ENCODE measurements around the gene HSD17B14. TPM values are rescaled to one million over a fixed set of nuclear protein-coding genes. Genes with fewer than 3 reads are reported as not detected.

HSD17B14 gene
- total RNA-seq, 1 experiment from 2014 or later = 27.8 TPM

- H3K4me3 ChIP-seq (ENCODE audit: low read depth, low read length) = no peak overlapping the region
- Mint-ChIP-seq H3K9me3 (ENCODE audit: unreplicated experiment) (no peaks in the 10 kb centered on the region), H3K27ac (ENCODE audit: unreplicated experiment) (peak overlapping the region; percentile 26), H3K4me1 (ENCODE audit: low read depth, unreplicated experiment) (peaks cover 18% of the 10 kb centered on the region), H3K36me3 (ENCODE audit: insufficient read depth, unreplicated experiment) (no peaks in the 10 kb centered on the region), H3K4me3 (ENCODE audit: unreplicated experiment) (no peak overlapping the region), H3K27me3 (ENCODE audit: insufficient read depth, unreplicated experiment) (no peaks in the 10 kb centered on the region)
- intact Hi-C loops (cut with micrococcal nuclease; ENCODE audit: unreplicated experiment) = no loop called here
- no TSS peak for BruUV-seq (replicated peaks)
- H3K9me3 ChIP-seq = no peaks in the 10 kb centered on the region
- ChIA-PET CTCF (interaction anchor here (0.5 to 0.6 kb wide), 2 partner anchors 14 to 60 kb away, joined by 4 read pairs; no protein-coding TSS in a partner anchor), POLR2A (no interaction called here)
- peak; percentile 77 to 86 for DNase-seq
- H3K27me3 ChIP-seq (replicated peaks; ENCODE audit: control insufficient read depth, insufficient read depth, low read length) = no peaks in the 10 kb centered on the region
- no peak for TF ChIP-seq CTCF (IDR thresholded peaks at IDR 0.05; ENCODE audit: insufficient read depth in 1 of 2, low read depth in 1 of 2, low read length in 1 of 2, severe bottlenecking in 1 of 2, unreplicated experiment in 1 of 2)
- no peaks in the 10 kb centered on the region for H3K36me3 ChIP-seq (ENCODE audit: control insufficient read depth, insufficient read depth, low read length)
- peaks cover 23% of the 10 kb centered on the region for H3K4me1 ChIP-seq
Measured at GRCh38 chr19:48780631-48781391, 55.5 kb downstream of the HSD17B14 start.

GRCh38 chr19:48779636-48780035 is 56.7 kb downstream of the HSD17B14 start:
- peaks cover 18% of the 10 kb centered on the region for H3K4me1 Mint-ChIP-seq (ENCODE audit: low read depth, unreplicated experiment)
- H3K9me3 Mint-ChIP-seq (ENCODE audit: unreplicated experiment) = no peaks in the 10 kb centered on the region
- peak overlapping the region; percentile 26 for H3K27ac Mint-ChIP-seq (ENCODE audit: unreplicated experiment)
- ChIA-PET POLR2A (no interaction called here), CTCF (interaction anchor here (0.6 to 1.0 kb wide), 3 partner anchors 41 to 336 kb away, joined by 3 to 4 read pairs (median 3); no protein-coding TSS in a partner anchor)
- H3K4me3 Mint-ChIP-seq (ENCODE audit: unreplicated experiment) = no peak overlapping the region
- no TSS peak for BruUV-seq (replicated peaks)
- intact Hi-C loops (cut with micrococcal nuclease; ENCODE audit: unreplicated experiment) = no loop called here
- no peak overlapping the region for H3K4me3 ChIP-seq (ENCODE audit: low read depth, low read length)
- no peaks in the 10 kb centered on the region for H3K36me3 ChIP-seq (ENCODE audit: control insufficient read depth, insufficient read depth, low read length)
- H3K9me3 ChIP-seq = no peaks in the 10 kb centered on the region
- H3K27me3 ChIP-seq (replicated peaks; ENCODE audit: control insufficient read depth, insufficient read depth, low read length) = no peaks in the 10 kb centered on the region
- H3K4me1 ChIP-seq = peaks cover 23% of the 10 kb centered on the region
- DNase-seq = no peak
- H3K27me3 Mint-ChIP-seq (ENCODE audit: insufficient read depth, unreplicated experiment) = no peaks in the 10 kb centered on the region
- no peak for TF ChIP-seq CTCF (IDR thresholded peaks at IDR 0.05; ENCODE audit: insufficient read depth in 1 of 2, low read depth in 1 of 2, low read length in 1 of 2, severe bottlenecking in 1 of 2, unreplicated experiment in 1 of 2)
- no peaks in the 10 kb centered on the region for H3K36me3 Mint-ChIP-seq (ENCODE audit: insufficient read depth, unreplicated experiment)

GRCh38 chr19:48777720-48778119 is 58.6 kb downstream of the HSD17B14 start:
- TF ChIP-seq CTCF (IDR thresholded peaks at IDR 0.05; ENCODE audit: insufficient read depth in 1 of 2, low read depth in 1 of 2, low read length in 1 of 2, severe bottlenecking in 1 of 2, unreplicated experiment in 1 of 2) = no peak
- no peak overlapping the region for H3K4me3 Mint-ChIP-seq (ENCODE audit: unreplicated experiment)
- Histone ChIP-seq H3K4me3 (ENCODE audit: low read depth, low read length) (no peak overlapping the region), H3K27me3 (replicated peaks; ENCODE audit: control insufficient read depth, insufficient read depth, low read length) (no peaks in the 10 kb centered on the region), H3K4me1 (peaks cover 23% of the 10 kb centered on the region), H3K9me3 (no peaks in the 10 kb centered on the region), H3K36me3 (ENCODE audit: control insufficient read depth, insufficient read depth, low read length) (no peaks in the 10 kb centered on the region)
- BruUV-seq (replicated peaks) = no TSS peak
- CTCF ChIA-PET = no interaction called here
- intact Hi-C loops (cut with micrococcal nuclease; ENCODE audit: unreplicated experiment) = no loop called here
- H3K36me3 Mint-ChIP-seq (ENCODE audit: insufficient read depth, unreplicated experiment) = no peaks in the 10 kb centered on the region
- H3K4me1 Mint-ChIP-seq (ENCODE audit: low read depth, unreplicated experiment) = peaks cover 18% of the 10 kb centered on the region
- no peaks in the 10 kb centered on the region for H3K9me3 Mint-ChIP-seq (ENCODE audit: unreplicated experiment)
- H3K27me3 Mint-ChIP-seq (ENCODE audit: insufficient read depth, unreplicated experiment) = no peaks in the 10 kb centered on the region
- H3K27ac Mint-ChIP-seq (ENCODE audit: unreplicated experiment) = no peak overlapping the region
- POLR2A ChIA-PET = no interaction called here
- no peak for DNase-seq
